A673 (cell line): Measurements from ENCODE around the gene ASB13. TPM values are rescaled to one million over a fixed set of nuclear protein-coding genes. Genes with fewer than 3 reads are reported as not detected.

ENCODE experiments used
- BruUV-seq: library from RNA; stranded (reverse); fragments of 400-500 nt; replicated peaks from 2 replicates; lab custom pipeline; 2021; lab: Mats Ljungman, UMichigan
- CTCF ChIA-PET: fragments of 300-600 bp; sonication (Branson Sonifier 250); formaldehyde crosslinking; loops from one replicate; lab custom pipeline; 2022; ENCODE audit warnings: antibody characterized with exemption; lab: Charles Lee
- POLR2A ChIA-PET: fragments of 300-600 bp; sonication (Branson Sonifier 250); formaldehyde crosslinking; loops from one replicate; lab custom pipeline; 2022; ENCODE audit warnings: antibody characterized with exemption; ENCODE audit not compliant: low non-redundant PET; lab: Charles Lee
- DNase-seq: peaks from one replicate; pipeline ENCODE4 v3.0.0-alpha.2; 2015; ENCODE audit warnings: low spot score
- H3K27ac ChIP-seq: fragments of 200-600 bp; sonication (generic); 2 replicates; pipeline ENCODE4 v1.5.1; 2016; ENCODE audit warnings: mixed run types, low read depth, mild to moderate bottlenecking, mixed read lengths, antibody characterized with exemption, low read length; ENCODE audit not compliant: poor library complexity, severe bottlenecking
- H3K27me3 ChIP-seq: fragments of 200-600 bp; sonication (generic); replicated peaks from 2 replicates; pipeline ENCODE4 v1.6.1; 2017; ENCODE audit warnings: mixed run types, low read depth, mild to moderate bottlenecking, mixed read lengths, antibody characterized with exemption, low read length; ENCODE audit not compliant: insufficient read depth, poor library complexity
- H3K36me3 ChIP-seq: fragments of 200-600 bp; sonication (generic); 2 replicates; pipeline ENCODE4 v1.6.1; 2016; ENCODE audit warnings: mixed run types, mild to moderate bottlenecking, mixed read lengths, antibody characterized with exemption, low read length; ENCODE audit not compliant: insufficient read depth, poor library complexity, severe bottlenecking
- H3K4me1 ChIP-seq: fragments of 200-600 bp; sonication (generic); 2 replicates; pipeline ENCODE4 v1.6.1; 2017; ENCODE audit warnings: mixed run types, mild to moderate bottlenecking, mixed read lengths, antibody characterized with exemption, low read length; ENCODE audit not compliant: insufficient read depth, poor library complexity, severe bottlenecking
- H3K4me3 ChIP-seq: fragments of 200-600 bp; sonication (generic); 2 replicates; pipeline ENCODE4 v1.5.1; 2016; ENCODE audit warnings: low read depth, mixed run types, mild to moderate bottlenecking, mixed read lengths, low read length; ENCODE audit not compliant: poor library complexity, severe bottlenecking
- H3K9me3 ChIP-seq: fragments of 200-600 bp; sonication (generic); 2 replicates; pipeline ENCODE4 v1.6.1; 2016; ENCODE audit warnings: mixed run types, low read depth, mild to moderate bottlenecking, mixed read lengths, antibody characterized with exemption, low read length; ENCODE audit not compliant: poor library complexity, severe bottlenecking
- EZH2 ChIP-seq: fragments of 200-600 bp; sonication (generic); IDR thresholded peaks from 2 replicates; pipeline ENCODE4 v1.6.1; 2017; ENCODE audit warnings: borderline replicate concordance, low read depth, mild to moderate bottlenecking, mixed read lengths, antibody characterized with exemption, low read length; ENCODE audit not compliant: poor library complexity, severe bottlenecking
- intact Hi-C: fragments of 100-400 bp; cut with micrococcal nuclease; formaldehyde crosslinking; loops from one replicate; pipeline ENCODE4 v1.10.0; 2022; ENCODE audit not compliant: unreplicated experiment
- total RNA-seq: library from RNA; stranded (reverse); gene quantifications from 2 replicates; pipeline ENCODE4 v1.2.3, GENCODE V29; 2021
- TF ChIP-seq, protein P1 (sequence below): fragments of 300-800, 200-600 bp; sonication (generic); conservative IDR thresholded peaks from 2 replicates; pipeline ENCODE4 v1.5.1; 2017; ENCODE audit warnings: low read depth, mild to moderate bottlenecking, antibody characterized with exemption, low read length, moderate library complexity, mixed read lengths

ASB13 gene
- total RNA-seq, 1 experiment from 2014 or later = 11.9 TPM

DNA sequence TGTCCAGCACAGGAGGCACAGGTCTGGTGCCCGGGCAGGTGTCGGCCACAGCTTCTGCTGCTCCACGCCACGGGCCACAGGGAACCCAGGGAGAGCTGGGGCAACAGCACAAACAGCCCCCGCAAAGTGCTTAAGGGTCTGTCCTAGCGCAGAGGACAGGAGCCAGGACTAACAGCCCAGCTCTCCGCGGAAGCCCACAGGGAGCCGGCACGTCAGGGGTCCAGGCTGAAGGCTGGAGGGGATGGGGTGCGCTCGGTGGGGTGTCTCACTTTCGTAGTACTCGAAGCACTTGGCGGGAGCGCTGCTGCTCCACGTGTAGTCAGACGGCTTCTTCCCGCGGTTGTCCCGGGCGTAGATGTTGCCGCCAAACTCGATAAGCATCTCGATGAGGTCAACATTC, 24.9 kb downstream of the ASB13 start:
- CTCF ChIA-PET = no interaction called here
- no TSS peak for BruUV-seq

DNA sequence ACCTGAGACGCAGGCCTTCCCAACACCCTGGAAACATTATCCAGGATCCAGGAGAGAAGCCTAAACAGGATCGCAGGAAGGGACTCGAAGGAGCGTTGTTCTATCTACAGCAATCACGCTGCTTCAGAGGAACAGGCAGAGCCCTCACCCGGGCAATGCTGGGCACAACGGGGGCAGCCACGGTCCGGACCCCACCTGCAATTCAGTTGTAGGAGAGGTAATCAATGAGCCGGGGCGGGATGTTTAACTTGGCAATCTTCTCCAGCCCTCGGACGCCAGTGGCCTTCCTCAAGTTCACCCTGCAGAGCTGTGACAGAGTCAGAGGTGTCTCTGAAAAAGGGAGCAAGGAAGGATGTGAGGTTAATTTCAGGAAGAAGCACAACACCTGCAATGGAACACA, 25.9 kb downstream of the ASB13 start:
- no peak overlapping the region for H3K4me3 ChIP-seq
- H3K36me3 ChIP-seq = peaks cover 8% of the 10 kb centered on the region
- no peaks in the 10 kb centered on the region for H3K4me1 ChIP-seq
- H3K27me3 ChIP-seq = no peaks in the 10 kb centered on the region
- no peak overlapping the region for H3K27ac ChIP-seq
- POLR2A ChIA-PET = no interaction called here
- BruUV-seq = no TSS peak
- no peaks in the 10 kb centered on the region for H3K9me3 ChIP-seq
- CTCF ChIA-PET = no interaction called here
- no peak for TF ChIP-seq EZH2
- TF ChIP-seq, protein P1, sequence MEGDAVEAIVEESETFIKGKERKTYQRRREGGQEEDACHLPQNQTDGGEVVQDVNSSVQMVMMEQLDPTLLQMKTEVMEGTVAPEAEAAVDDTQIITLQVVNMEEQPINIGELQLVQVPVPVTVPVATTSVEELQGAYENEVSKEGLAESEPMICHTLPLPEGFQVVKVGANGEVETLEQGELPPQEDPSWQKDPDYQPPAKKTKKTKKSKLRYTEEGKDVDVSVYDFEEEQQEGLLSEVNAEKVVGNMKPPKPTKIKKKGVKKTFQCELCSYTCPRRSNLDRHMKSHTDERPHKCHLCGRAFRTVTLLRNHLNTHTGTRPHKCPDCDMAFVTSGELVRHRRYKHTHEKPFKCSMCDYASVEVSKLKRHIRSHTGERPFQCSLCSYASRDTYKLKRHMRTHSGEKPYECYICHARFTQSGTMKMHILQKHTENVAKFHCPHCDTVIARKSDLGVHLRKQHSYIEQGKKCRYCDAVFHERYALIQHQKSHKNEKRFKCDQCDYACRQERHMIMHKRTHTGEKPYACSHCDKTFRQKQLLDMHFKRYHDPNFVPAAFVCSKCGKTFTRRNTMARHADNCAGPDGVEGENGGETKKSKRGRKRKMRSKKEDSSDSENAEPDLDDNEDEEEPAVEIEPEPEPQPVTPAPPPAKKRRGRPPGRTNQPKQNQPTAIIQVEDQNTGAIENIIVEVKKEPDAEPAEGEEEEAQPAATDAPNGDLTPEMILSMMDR = no peak
- no peak for DNase-seq
- intact Hi-C loops = no loop called here

More for the DNA sequence above, 24.9 kb downstream of the ASB13 start:
- Histone ChIP-seq H3K4me3 (no peak overlapping the region), H3K27ac (no peak overlapping the region), H3K4me1 (no peaks in the 10 kb centered on the region), H3K27me3 (no peaks in the 10 kb centered on the region), H3K9me3 (no peaks in the 10 kb centered on the region), H3K36me3 (peaks cover 8% of the 10 kb centered on the region)
- TF ChIP-seq EZH2 = no peak
- TF ChIP-seq, protein P1 = no peak
- intact Hi-C loops = no loop called here
- DNase-seq = no peak
- POLR2A ChIA-PET = no interaction called here

DNA sequence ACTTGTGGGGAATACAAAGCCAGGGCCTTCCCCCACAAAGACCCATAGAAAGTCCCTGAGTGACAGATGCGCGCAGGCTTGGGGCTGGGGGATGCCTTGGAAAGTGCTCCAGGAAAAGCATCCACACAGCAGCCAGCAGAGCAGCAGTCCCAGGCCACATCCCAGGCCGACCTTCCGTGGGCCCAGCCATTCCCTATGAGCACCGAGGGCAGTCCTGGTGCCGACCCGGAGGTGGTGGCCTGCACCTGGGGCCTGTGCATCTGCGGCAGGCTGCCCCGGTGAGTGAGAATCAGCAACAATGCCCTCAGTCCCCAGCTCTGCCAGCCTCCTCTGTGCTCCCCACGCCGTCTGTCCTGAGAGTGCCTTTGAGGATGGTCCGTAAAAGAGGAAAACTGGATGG, 26.4 kb downstream of the ASB13 start:
- intact Hi-C loops = no loop called here
- no peak for DNase-seq
- ChIA-PET CTCF (no interaction called here), POLR2A (no interaction called here)
- no peaks in the 10 kb centered on the region for H3K27me3 ChIP-seq
- H3K4me1 ChIP-seq = no peaks in the 10 kb centered on the region
- H3K9me3 ChIP-seq = no peaks in the 10 kb centered on the region
- no peak overlapping the region for H3K4me3 ChIP-seq
- H3K36me3 ChIP-seq = peaks cover 8% of the 10 kb centered on the region
- no TSS peak for BruUV-seq
- TF ChIP-seq, protein P1 = no peak
- TF ChIP-seq EZH2 = no peak
- no peak overlapping the region for H3K27ac ChIP-seq
